Loucy (cell line): ENCODE data around the gene PRXL2B.

Experiments used
- H2AFZ ChIP-seq: fragments of 200-600 bp; sonication (generic); 2 replicates; pipeline ENCODE4 v1.6.0; 2016; ENCODE audit warnings: antibody characterized with exemption, mild to moderate bottlenecking, low read length, moderate library complexity
- H3F3A ChIP-seq: fragments of 200-600 bp; 2 replicates; pipeline ENCODE4 v1.6.0; 2016; ENCODE audit warnings: antibody characterized with exemption, low read depth, mild to moderate bottlenecking
- H3K27me3 ChIP-seq: fragments of 200-600 bp; sonication (generic); 2 replicates; pipeline ENCODE4 v1.6.1; 2014; ENCODE audit warnings: low read length, mild to moderate bottlenecking; ENCODE audit not compliant: insufficient read depth, poor library complexity, severe bottlenecking
- H3K36me3 ChIP-seq: fragments of 200-600 bp; sonication (generic); 2 replicates; pipeline ENCODE4 v1.6.1; 2016; ENCODE audit warnings: low read length; ENCODE audit not compliant: insufficient read depth
- H3K4me1 ChIP-seq: fragments of 200-600 bp; sonication (generic); 2 replicates; pipeline ENCODE4 v1.5.1; 2014; ENCODE audit warnings: low read length, mild to moderate bottlenecking; ENCODE audit not compliant: insufficient read depth, poor library complexity, severe bottlenecking
- H3K4me2 ChIP-seq: fragments of 200-600 bp; sonication (generic); 2 replicates; pipeline ENCODE4 v1.6.0; 2014; ENCODE audit warnings: antibody characterized with exemption, low read length, low read depth, mild to moderate bottlenecking; ENCODE audit not compliant: poor library complexity, severe bottlenecking
- H3K4me3 ChIP-seq: fragments of 200-600 bp; sonication (generic); 2 replicates; pipeline ENCODE4 v1.5.1; 2014; ENCODE audit warnings: low read length, mild to moderate bottlenecking, mixed read lengths; ENCODE audit not compliant: poor library complexity, severe bottlenecking
- H3K79me2 ChIP-seq: fragments of 200-600 bp; sonication (generic); 2 replicates; pipeline ENCODE4 v1.6.1; 2014; ENCODE audit warnings: low read length; ENCODE audit not compliant: insufficient read depth
- H3K9ac ChIP-seq: fragments of 200-600 bp; sonication (generic); 2 replicates; pipeline ENCODE4 v1.6.0; 2014; ENCODE audit warnings: mild to moderate bottlenecking, low read depth, low read length, moderate library complexity; ENCODE audit not compliant: poor library complexity, severe bottlenecking
- H3K9me2 ChIP-seq: fragments of 200-600 bp; sonication (generic); replicated peaks from 2 replicates; pipeline ENCODE4 v1.6.1; 2016; ENCODE audit warnings: low read depth, low read length, mixed read lengths
- H3K9me3 ChIP-seq: fragments of 200-600 bp; sonication (generic); 2 replicates; pipeline ENCODE4 v1.6.1; 2014; ENCODE audit warnings: mild to moderate bottlenecking, antibody characterized with exemption, low read length, low read depth; ENCODE audit not compliant: insufficient read depth
- H4K20me1 ChIP-seq: fragments of 200-600 bp; sonication (generic); 2 replicates; pipeline ENCODE4 v1.6.0; 2014; ENCODE audit warnings: antibody characterized with exemption, low read length, mild to moderate bottlenecking; ENCODE audit not compliant: insufficient read depth, poor library complexity, severe bottlenecking
- CTCF ChIP-seq: fragments of 200-600 bp; sonication (generic); conservative IDR thresholded peaks from 2 replicates; pipeline ENCODE4 v1.5.1; 2014; ENCODE audit warnings: mild to moderate bottlenecking, antibody characterized with exemption, low read length
- EZH2phosphoT487 ChIP-seq: fragments of 200-600 bp; IDR thresholded peaks from 2 replicates; pipeline ENCODE4 v1.6.1; 2018; ENCODE audit warnings: antibody characterized with exemption, mild to moderate bottlenecking, moderate library complexity, borderline replicate concordance

PRXL2B gene

GRCh38 chr1:2544093-2544874, 42.3 kb upstream of the PRXL2B start:
- Histone ChIP-seq H3K79me2 (peaks cover 8% of the 10 kb centered on the region; the same call in 1 of the 2 replicates), H4K20me1 (no peaks in the 10 kb centered on the region), H3K9ac (no peak overlapping the region), H2AFZ (no peak overlapping the region), H3K9me2 (no peaks in the 10 kb centered on the region), H3F3A (no peaks in the 10 kb centered on the region), H3K4me2 (no peak overlapping the region), H3K4me3 (no peak overlapping the region), H3K9me3 (no peaks in the 10 kb centered on the region), H3K36me3 (no peaks in the 10 kb centered on the region), H3K27me3 (no peaks in the 10 kb centered on the region), H3K4me1 (peaks cover 27% of the 10 kb centered on the region)
- TF ChIP-seq CTCF (no peak), EZH2phosphoT487 (no peak)

GRCh38 chr1:2544875-2545640, 41.5 kb upstream of the PRXL2B start:
- Histone ChIP-seq H3K4me3 (peak overlapping the region; percentile 68), H3K9ac (peak overlapping the region; percentile 70), H3K79me2 (peaks cover 8% of the 10 kb centered on the region; the same call in 1 of the 2 replicates), H4K20me1 (no peaks in the 10 kb centered on the region), H3K4me2 (peak overlapping the region; percentile 70), H3K9me3 (no peaks in the 10 kb centered on the region), H3F3A (no peaks in the 10 kb centered on the region), H3K27me3 (no peaks in the 10 kb centered on the region), H3K4me1 (peaks cover 28% of the 10 kb centered on the region), H3K36me3 (no peaks in the 10 kb centered on the region), H2AFZ (no peak overlapping the region), H3K9me2 (no peaks in the 10 kb centered on the region)
- TF ChIP-seq CTCF = no peak

GRCh38 chr1:2545754-2546514, 40.6 kb upstream of the PRXL2B start:
- Histone ChIP-seq H3K4me1 (peaks cover 28% of the 10 kb centered on the region), H3K27me3 (no peaks in the 10 kb centered on the region)
- TF ChIP-seq CTCF (no peak), EZH2phosphoT487 (no peak)

More at GRCh38 chr1:2545754-2546514, 40.6 kb upstream of the PRXL2B start:
- peaks cover 8% of the 10 kb centered on the region; the same call in 1 of the 2 replicates for H3K79me2 ChIP-seq
- no peaks in the 10 kb centered on the region for H3K36me3 ChIP-seq
- no peaks in the 10 kb centered on the region for H3F3A ChIP-seq
- H3K4me3 ChIP-seq = peak overlapping the region; percentile 79
- peak overlapping the region; percentile 95 for H3K4me2 ChIP-seq
- peak overlapping the region; percentile 55 for H2AFZ ChIP-seq
- no peaks in the 10 kb centered on the region for H3K9me2 ChIP-seq
- peak overlapping the region; percentile 88 for H3K9ac ChIP-seq
- no peaks in the 10 kb centered on the region for H3K9me3 ChIP-seq
- H4K20me1 ChIP-seq = no peaks in the 10 kb centered on the region
